GM12878 (cell line): ENCODE data around the gene ACTL8. TPM values are rescaled to one million over a fixed set of nuclear protein-coding genes. Genes with fewer than 3 reads are reported as not detected.

ENCODE experiments used
- ATAC-seq: fragments of 200-7000 bp; cut with Tn5 transposase; 3 replicates; pipeline ENCODE4 v1.9.1; 2020; ENCODE audit warnings: mild to moderate bottlenecking, moderate library complexity
- BruUV-seq: library from RNA; stranded (reverse); fragments of 400-500 nt; replicated peaks from 2 replicates; lab custom pipeline; 2021; lab: Mats Ljungman, UMichigan
- CTCF ChIA-PET: fragments of 300-600 bp; sonication (Branson Sonifier 250); formaldehyde crosslinking; extraction: SDS; loops from one replicate; lab custom pipeline; 2021; ENCODE audit warnings: inconsistent platforms; lab: Yijun Ruan, JAX
- POLR2A ChIA-PET: fragments of 350-600 bp; formaldehyde crosslinking; extraction: SDS; loops from one replicate; lab custom pipeline; 2021; ENCODE audit warnings: inconsistent platforms; lab: Charles Lee
- RAD21 ChIA-PET: fragments of 300-600 bp; sonication (Branson Sonifier 250); formaldehyde crosslinking; loops from one replicate; lab custom pipeline; 2023; ENCODE audit warnings: antibody characterized with exemption; ENCODE audit not compliant: unreplicated experiment; lab: Charles Lee
- SMC1A ChIA-PET: fragments of 300-600 bp; sonication (Branson Sonifier 250); formaldehyde crosslinking; loops from one replicate; lab custom pipeline; 2023; ENCODE audit not compliant: unreplicated experiment, uncharacterized antibody; lab: Charles Lee
- DNase-seq: peaks from one replicate; pipeline ENCODE4 v3.0.0-alpha.2; 2011; ENCODE audit warnings: low read depth, low spot score
- FAIRE-seq: peaks from 3 replicates; lab custom pipeline; 2011; peaks lifted over from hg19 to GRCh38; lab: Jason Lieb, UNC
- H2AFZ ChIP-seq: 2 replicates; pipeline ENCODE4 v1.6.0; 2011; ENCODE audit warnings: low read depth, low read length, control low read depth; ENCODE audit not compliant: control insufficient read depth
- H3K27ac ChIP-seq: 2 replicates; pipeline ENCODE4 v1.5.1; 2011; ENCODE audit warnings: control low read depth; ENCODE audit not compliant: control insufficient read depth, insufficient read depth
- H3K27me3 ChIP-seq, 2 experiments: replicated peaks in 1 of 2; 2 replicates each; pipeline versions ENCODE4 v1.6.0 to v1.6.1; 2011; ENCODE audit warnings: low read length in 1 of 2; ENCODE audit not compliant: control insufficient read depth in 2 of 2, insufficient read depth in 2 of 2
- H3K36me3 ChIP-seq, 2 experiments: 2 replicates each; pipeline ENCODE4 v1.5.1; 2011; ENCODE audit warnings: low read length in 1 of 2; ENCODE audit not compliant: control insufficient read depth in 2 of 2, insufficient read depth in 2 of 2
- H3K4me1 ChIP-seq: 2 replicates; pipeline ENCODE4 v1.6.1; 2011; ENCODE audit warnings: mild to moderate bottlenecking, low read length, moderate library complexity, mixed read lengths; ENCODE audit not compliant: control insufficient read depth, insufficient read depth
- H3K4me2 ChIP-seq: 2 replicates; pipeline ENCODE4 v1.6.0; 2011; ENCODE audit warnings: control low read depth; ENCODE audit not compliant: control insufficient read depth, insufficient read depth
- H3K4me3 ChIP-seq: fragments of 200-600 bp; sonication (generic); 2 replicates; pipeline ENCODE4 v1.5.1; 2016
- H3K79me2 ChIP-seq: 2 replicates; pipeline ENCODE4 v1.6.0; 2011; ENCODE audit warnings: low read length; ENCODE audit not compliant: control insufficient read depth, insufficient read depth
- H3K9ac ChIP-seq: 2 replicates; pipeline ENCODE4 v1.8.0; 2011; ENCODE audit warnings: low read length, control low read depth, mixed read lengths; ENCODE audit not compliant: control insufficient read depth, insufficient read depth
- H3K9me3 ChIP-seq: replicated peaks from 3 replicates; pipeline ENCODE4 v1.5.1; 2011; ENCODE audit warnings: mild to moderate bottlenecking, low read length; ENCODE audit not compliant: control insufficient read depth, insufficient read depth
- H4K20me1 ChIP-seq: 2 replicates; pipeline ENCODE4 v1.6.0; 2011; ENCODE audit not compliant: control insufficient read depth, insufficient read depth
- BACH1 ChIP-seq: fragments of 450-650 bp; IDR thresholded peaks from 2 replicates; pipeline ENCODE4 v1.6.1; 2017; ENCODE audit warnings: mild to moderate bottlenecking, borderline replicate concordance
- CUX1 ChIP-seq: IDR thresholded peaks from 2 replicates; pipeline ENCODE4 v1.6.1; 2012; ENCODE audit warnings: improper control_type of control experiment, low read depth, low read length; ENCODE audit not compliant: insufficient replicate concordance
- E2F8 ChIP-seq: fragments of 450-650 bp; IDR thresholded peaks from 2 replicates; pipeline ENCODE4 v1.6.1; 2018; ENCODE audit warnings: mild to moderate bottlenecking, low read depth, moderate library complexity; ENCODE audit not compliant: partially characterized antibody
- IKZF2 ChIP-seq, 2 experiments: fragments of 450-650 bp; IDR thresholded peaks; 2 replicates each; pipeline ENCODE4 v1.6.1; 2017; ENCODE audit warnings: mild to moderate bottlenecking in 2 of 2, moderate library complexity in 2 of 2
- NBN ChIP-seq: fragments of 450-650 bp; IDR thresholded peaks from 2 replicates; pipeline ENCODE4 v1.6.1; 2016
- POLR2AphosphoS2 ChIP-seq: IDR thresholded peaks from 2 replicates; pipeline ENCODE4 v1.6.1; 2011; ENCODE audit warnings: low read depth, mild to moderate bottlenecking, low read length, improper control_type of control experiment, moderate library complexity
- POU2F2 ChIP-seq: IDR thresholded peaks from 3 replicates; pipeline ENCODE4 v1.6.1; 2011; ENCODE audit warnings: low read depth, mild to moderate bottlenecking, low read length, borderline replicate concordance
- SIN3A ChIP-seq: IDR thresholded peaks from 2 replicates; pipeline ENCODE4 v1.6.1; 2012; ENCODE audit warnings: low read depth, low read length, improper control_type of control experiment
- SUPT20H ChIP-seq: IDR thresholded peaks from 2 replicates; pipeline ENCODE4 v1.6.1; 2011; ENCODE audit warnings: low read depth, mild to moderate bottlenecking, low read length, moderate library complexity, borderline replicate concordance; ENCODE audit not compliant: control insufficient read depth
- ZBTB40 ChIP-seq: fragments of 450-650 bp; IDR thresholded peaks from 2 replicates; pipeline ENCODE4 v1.6.1; 2016; ENCODE audit warnings: mild to moderate bottlenecking, moderate library complexity, borderline replicate concordance
- WGBS: methylation state at CpG from one replicate; pipeline ENCODE4 v1.1.6; 2016; ENCODE audit warnings: low lambda C conversion rate; ENCODE audit not compliant: insufficient replicate concordance, insufficient coverage; ENCODE audit errors: missing lambda C conversion rate; 5-methylcytosine and 5-hydroxymethylcytosine counted together
- in situ Hi-C: fragments of 300-500 bp; cut with MboI; formaldehyde crosslinking; loops from 9 replicates; pipeline ENCODE4 v1.14.3; 2018; ENCODE audit warnings: mixed read lengths
- intact Hi-C: fragments of 100-400 bp; cut with micrococcal nuclease; formaldehyde crosslinking; loops from one replicate; pipeline ENCODE4 v1.14.2; 2022; ENCODE audit not compliant: unreplicated experiment
- polyA plus RNA-seq, 11 experiments: library from polyadenylated mRNA; depleted of rRNA in 4 of 11; unstranded in 6 of 11; stranded (reverse) in 5 of 11; fragments of >200 nt; fragmentation: Nextera tagmentation in 4 of 11; fragmentation: Illumina TruSeq in 1 of 11; extraction: Ambion mirVana in 4 of 11; extraction: Trizol in 1 of 11; gene quantifications; 1 replicate in 1 of 11; 2 replicates in 10 of 11; pipeline versions ENCODE4 v1.2.1 to v1.2.3, GENCODE V29; 2011 to 2016; ENCODE audit warnings: inconsistent platforms in 2 of 11, missing spikeins in 2 of 11, low read depth in 1 of 11
- total RNA-seq, 4 experiments: library from RNA; depleted of rRNA in 3 of 4; stranded (reverse); fragments of >200 nt in 3 of 4; fragmentation: Illumina TruSeq in 1 of 4; extraction: Trizol in 1 of 4; gene quantifications; 2 replicates each; pipeline versions ENCODE4 v1.2.1 to v1.2.3, GENCODE V29; 2013 to 2021
- TF ChIP-seq, protein P1 (sequence below): IDR thresholded peaks from 2 replicates; pipeline ENCODE4 v1.6.1; 2011; ENCODE audit warnings: mild to moderate bottlenecking, low read depth, low read length, moderate library complexity; ENCODE audit not compliant: insufficient replicate concordance

Gene ACTL8
- total and polyA plus RNA-seq, 10 of the 15 experiments (the other 5 are each of a cell fraction or from before 2014, with no cell fraction given) = 0.05 to 0.27 TPM; not detected in 8

DNA sequence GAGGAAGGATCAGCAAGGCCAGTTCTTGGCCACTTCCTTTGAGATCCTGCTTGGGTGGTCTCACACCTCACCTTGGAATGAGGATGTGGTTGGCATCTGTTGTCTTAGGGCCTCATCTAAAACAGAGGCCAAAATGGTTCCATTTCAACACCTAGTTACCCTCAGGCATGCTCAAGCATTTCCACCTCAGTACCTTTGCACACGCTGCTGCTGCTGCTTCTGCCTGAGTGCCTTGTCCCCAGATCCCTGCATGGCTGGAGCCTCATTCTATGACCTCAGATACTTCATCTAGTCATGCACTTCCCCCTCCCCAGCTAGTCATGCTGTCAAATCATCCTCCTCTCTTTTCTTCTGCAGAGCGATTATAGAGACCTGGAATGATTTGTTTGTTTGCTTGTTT, 86.8 kb downstream of the ACTL8 start:
- H3K9ac ChIP-seq = no peak overlapping the region
- BruUV-seq = no TSS peak
- FAIRE-seq = no peak
- ChIA-PET RAD21 (no interaction called here), CTCF (no interaction called here), SMC1A (no interaction called here), POLR2A (no interaction called here)
- no peak overlapping the region for H3K4me3 ChIP-seq
- no peak for ATAC-seq
- no peaks in the 10 kb centered on the region for H3K4me1 ChIP-seq
- no peak overlapping the region for H2AFZ ChIP-seq
- no peaks in the 10 kb centered on the region; a peak in 2 of 4 replicates for H3K27me3 ChIP-seq
- 0% methylated on average over 2 of the region's 2 CpGs for WGBS
- no peak overlapping the region for H3K27ac ChIP-seq
- no peaks in the 10 kb centered on the region for H3K79me2 ChIP-seq
- DNase-seq = no peak
- H4K20me1 ChIP-seq = no peaks in the 10 kb centered on the region
- intact Hi-C loops = no loop called here
- no peak overlapping the region for H3K4me2 ChIP-seq
- H3K36me3 ChIP-seq = no peaks in the 10 kb centered on the region
- in situ Hi-C loops = no loop called here
- H3K9me3 ChIP-seq = no peaks in the 10 kb centered on the region
- TF ChIP-seq IKZF2 (IDR thresholded peaks at IDR 0.05) = no peak
- TF ChIP-seq BACH1 = no peak
- TF ChIP-seq E2F8 = no peak
- no peak for TF ChIP-seq POU2F2
- TF ChIP-seq CUX1 = no peak
- TF ChIP-seq ZBTB40 = no peak
- TF ChIP-seq SIN3A = no peak
- TF ChIP-seq NBN = no peak
- TF ChIP-seq, protein P1, sequence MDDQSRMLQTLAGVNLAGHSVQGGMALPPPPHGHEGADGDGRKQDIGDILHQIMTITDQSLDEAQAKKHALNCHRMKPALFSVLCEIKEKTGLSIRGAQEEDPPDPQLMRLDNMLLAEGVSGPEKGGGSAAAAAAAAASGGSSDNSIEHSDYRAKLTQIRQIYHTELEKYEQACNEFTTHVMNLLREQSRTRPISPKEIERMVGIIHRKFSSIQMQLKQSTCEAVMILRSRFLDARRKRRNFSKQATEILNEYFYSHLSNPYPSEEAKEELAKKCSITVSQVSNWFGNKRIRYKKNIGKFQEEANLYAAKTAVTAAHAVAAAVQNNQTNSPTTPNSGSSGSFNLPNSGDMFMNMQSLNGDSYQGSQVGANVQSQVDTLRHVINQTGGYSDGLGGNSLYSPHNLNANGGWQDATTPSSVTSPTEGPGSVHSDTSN = no peak
- TF ChIP-seq SUPT20H = no peak
- no peak for TF ChIP-seq POLR2AphosphoS2
